ENCODE results near the gene ATP9B. TPM values are rescaled to one million over a fixed set of nuclear protein-coding genes. Genes with fewer than 3 reads are reported as not detected.
A peak's percentile ranks its signal among the peaks of the same experiment; 100 is the strongest.

Gene ATP9B
- total RNA-seq, 2 experiments from 2014 or later: 15.9 to 16.6 TPM

DNA sequence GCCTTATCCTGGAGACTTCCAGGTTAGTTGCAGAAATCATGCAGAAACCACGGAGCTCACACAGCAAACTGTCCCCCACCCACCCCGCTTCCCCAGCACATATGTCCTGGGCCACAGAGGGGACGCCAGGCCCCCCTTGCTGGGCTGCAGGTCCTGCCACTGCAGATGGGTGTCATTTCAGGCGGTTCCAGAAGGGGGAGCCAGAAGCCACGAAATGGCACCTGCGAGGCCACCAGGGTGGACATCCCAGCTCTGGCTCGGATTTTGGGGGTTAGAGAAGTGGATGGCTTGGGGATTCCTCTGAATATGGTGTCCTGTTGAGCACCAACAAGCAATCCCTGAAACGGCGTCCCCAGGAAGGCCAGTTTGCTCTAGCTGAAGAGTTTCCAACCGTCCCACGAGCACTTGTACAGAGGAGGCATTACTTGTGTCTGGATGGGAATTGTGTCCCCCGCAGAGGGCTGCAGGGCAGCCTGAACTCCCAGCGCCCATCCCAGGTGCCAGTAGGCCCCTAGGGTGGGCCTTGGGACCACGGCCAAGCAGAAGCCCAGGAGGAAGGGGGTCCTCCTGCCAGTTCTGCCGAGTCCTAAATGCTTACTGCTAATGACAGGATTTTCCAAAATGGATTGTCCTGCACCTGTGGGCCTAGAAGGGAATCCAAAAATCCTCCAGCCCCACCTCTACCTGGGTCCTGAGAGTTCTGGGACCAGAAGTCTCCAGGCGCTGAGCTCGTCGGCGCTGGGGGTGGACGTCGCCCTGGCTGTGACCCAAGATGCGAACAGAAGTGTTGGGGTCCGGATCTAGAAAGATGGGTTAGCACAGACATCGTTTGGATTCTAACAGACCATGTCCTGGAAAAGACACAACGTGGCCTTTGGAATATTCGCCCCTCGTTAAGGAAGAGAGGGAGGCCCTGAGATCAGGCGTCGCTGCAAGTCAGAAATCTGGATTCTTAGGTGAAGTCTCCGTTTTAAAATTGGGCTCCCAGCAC is 311.9 kb downstream of the ATP9B start:
- peak; percentile 82 for DNase-seq
- peaks cover 1% of the 10 kb centered on the region for H3K36me3 Mint-ChIP-seq
- no peaks in the 10 kb centered on the region for H3K27me3 Mint-ChIP-seq
- intact Hi-C loops (cut with micrococcal nuclease): no loop called here
- peaks cover 15% of the 10 kb centered on the region for H3K4me1 Mint-ChIP-seq (ENCODE audit: low read depth)
- H3K4me3 Mint-ChIP-seq: no peak overlapping the region
- H3K27ac Mint-ChIP-seq: no peak overlapping the region
- CTCF ChIA-PET: interaction anchor here (0.6 to 7.0 kb wide), 21 partner anchors 8 to 322 kb away, joined by 3 to 176 read pairs (median 4); partner anchors contain the start of gene NFATC1
- H3K9me3 Mint-ChIP-seq: no peaks in the 10 kb centered on the region
- POLR2A ChIA-PET: interaction anchor here (1.0 kb wide), 1 partner anchor 143 kb away, joined by 3 read pairs; no protein-coding TSS in a partner anchor

DNA sequence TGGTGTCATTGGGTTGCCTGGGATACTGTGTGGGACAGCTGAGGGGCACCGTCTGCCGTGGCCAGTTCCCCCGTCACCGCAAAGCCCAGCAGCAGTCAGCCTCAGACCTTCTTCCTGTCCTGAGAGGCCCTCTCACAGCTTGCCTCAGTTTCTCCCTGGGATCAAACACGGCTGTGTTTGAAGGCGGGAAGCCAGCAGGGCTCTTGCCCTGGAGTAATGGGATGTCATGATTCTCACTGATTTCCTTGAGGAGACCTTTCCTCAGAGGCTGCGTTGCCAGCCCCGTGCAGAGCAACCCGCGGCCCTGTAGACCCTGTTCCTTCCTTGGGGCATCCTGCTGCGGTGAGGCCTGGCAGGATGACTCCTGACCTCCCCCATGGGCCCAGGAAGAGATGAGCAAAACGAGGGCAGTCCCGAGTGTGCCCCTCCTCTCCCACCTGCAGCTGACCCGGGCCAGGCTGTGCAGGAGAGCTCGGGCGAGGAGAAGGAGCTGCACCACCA is 312.7 kb downstream of the ATP9B start:
- Mint-ChIP-seq H3K4me3 (no peak overlapping the region), H3K27me3 (no peaks in the 10 kb centered on the region), H3K36me3 (peaks cover 1% of the 10 kb centered on the region), H3K27ac (no peak overlapping the region), H3K9me3 (no peaks in the 10 kb centered on the region), H3K4me1 (ENCODE audit: low read depth) (peaks cover 15% of the 10 kb centered on the region)
- POLR2A ChIA-PET: no interaction called here
- CTCF ChIA-PET: interaction anchor here (0.6 to 7.0 kb wide), 7 partner anchors 8 to 321 kb away, joined by 3 to 176 read pairs (median 4); no protein-coding TSS in a partner anchor
- intact Hi-C loops (cut with micrococcal nuclease): no loop called here
- no peak for DNase-seq

DNA sequence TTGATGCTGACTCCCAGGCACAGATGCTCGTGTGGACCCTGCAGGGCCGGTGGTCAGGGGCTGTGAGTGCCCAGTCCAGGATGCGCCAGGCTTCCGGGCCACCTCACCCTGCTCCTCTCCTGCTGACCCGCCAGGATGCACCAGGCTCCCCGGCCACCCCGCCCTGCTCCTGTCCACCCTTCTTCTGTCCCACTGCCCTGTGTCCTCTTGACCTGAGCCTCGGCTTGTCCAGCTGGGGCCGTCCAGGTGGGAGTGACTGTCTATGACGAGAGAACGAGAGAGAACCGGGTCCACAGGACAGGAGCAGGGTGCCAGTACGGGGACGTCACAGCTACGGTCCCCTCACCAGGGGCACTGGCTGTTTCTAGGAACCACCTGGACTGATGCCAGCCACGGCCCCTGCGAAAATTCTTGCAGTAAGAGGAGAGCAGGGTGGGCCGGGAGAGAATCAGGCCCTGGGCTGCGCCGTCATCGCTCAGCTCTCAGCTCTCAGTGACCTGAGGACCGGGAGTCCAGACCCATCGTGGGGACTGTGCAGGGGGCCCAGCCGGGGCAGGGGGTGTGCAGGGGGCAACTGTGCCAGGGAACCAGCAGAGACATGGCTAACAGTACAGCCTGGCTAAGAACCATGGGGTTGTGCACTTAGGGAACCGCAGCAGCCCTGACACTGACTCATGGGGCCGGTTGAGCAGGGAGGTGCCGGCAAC is 313.6 kb downstream of the ATP9B start:
- CTCF ChIA-PET: interaction anchor here (1.2 to 7.0 kb wide), 3 partner anchors 11 to 262 kb away, joined by 4 to 176 read pairs (median 89); no protein-coding TSS in a partner anchor
- no peak overlapping the region for H3K4me3 Mint-ChIP-seq
- H3K27ac Mint-ChIP-seq: no peak overlapping the region

DNA sequence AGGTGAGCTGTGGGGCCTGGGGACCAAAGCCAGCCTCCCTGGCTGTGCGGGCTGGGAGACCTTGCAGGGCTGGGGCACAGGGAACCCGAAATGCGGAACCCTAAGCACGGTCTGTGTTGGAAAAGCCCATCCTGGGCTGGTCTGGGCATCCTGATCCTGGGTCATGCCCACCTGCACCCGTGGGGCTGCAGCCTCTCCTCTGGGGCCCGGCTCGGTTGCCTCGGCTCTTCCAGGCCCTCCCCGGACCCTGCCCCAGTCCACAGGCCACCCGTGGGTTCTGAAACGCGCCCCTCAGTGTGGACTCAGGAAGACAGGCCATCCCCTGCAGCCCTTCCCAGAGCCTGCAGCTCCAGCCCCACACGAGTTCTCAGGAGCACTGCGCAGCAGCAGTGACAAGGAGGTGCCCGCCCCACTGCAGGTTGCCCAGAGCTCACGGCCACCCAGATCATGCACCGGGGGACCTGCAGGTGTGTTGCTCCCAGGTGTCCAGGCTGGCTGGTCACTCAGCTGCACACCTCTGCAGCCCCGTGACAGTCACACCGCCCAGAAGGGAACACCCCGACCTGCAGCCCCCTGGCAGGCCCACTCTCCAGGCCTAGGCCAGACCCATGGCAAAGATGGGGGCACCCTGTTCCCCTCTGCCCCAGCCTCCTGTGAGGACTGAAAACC is 314.3 kb downstream of the ATP9B start:
- ChIA-PET POLR2A (no interaction called here), CTCF (interaction anchor here (6.0 kb wide), 1 partner anchor 261 kb away, joined by 89 read pairs; no protein-coding TSS in a partner anchor)
- intact Hi-C loops (cut with micrococcal nuclease): no loop called here
- H3K4me1 Mint-ChIP-seq (ENCODE audit: low read depth): peaks cover 10% of the 10 kb centered on the region
- no peak for DNase-seq
- H3K36me3 Mint-ChIP-seq: peaks cover 1% of the 10 kb centered on the region
- H3K9me3 Mint-ChIP-seq: no peaks in the 10 kb centered on the region
- no peak overlapping the region for H3K4me3 Mint-ChIP-seq
- H3K27me3 Mint-ChIP-seq: no peaks in the 10 kb centered on the region
- H3K27ac Mint-ChIP-seq: no peak overlapping the region

More for the DNA sequence above, 313.6 kb downstream of the ATP9B start:
- peaks cover 15% of the 10 kb centered on the region for H3K4me1 Mint-ChIP-seq (ENCODE audit: low read depth)
- H3K27me3 Mint-ChIP-seq: no peaks in the 10 kb centered on the region
- no peak for DNase-seq
- H3K36me3 Mint-ChIP-seq: peaks cover 1% of the 10 kb centered on the region
- no peaks in the 10 kb centered on the region for H3K9me3 Mint-ChIP-seq
- intact Hi-C loops (cut with micrococcal nuclease): no loop called here
- POLR2A ChIA-PET: no interaction called here

DNA sequence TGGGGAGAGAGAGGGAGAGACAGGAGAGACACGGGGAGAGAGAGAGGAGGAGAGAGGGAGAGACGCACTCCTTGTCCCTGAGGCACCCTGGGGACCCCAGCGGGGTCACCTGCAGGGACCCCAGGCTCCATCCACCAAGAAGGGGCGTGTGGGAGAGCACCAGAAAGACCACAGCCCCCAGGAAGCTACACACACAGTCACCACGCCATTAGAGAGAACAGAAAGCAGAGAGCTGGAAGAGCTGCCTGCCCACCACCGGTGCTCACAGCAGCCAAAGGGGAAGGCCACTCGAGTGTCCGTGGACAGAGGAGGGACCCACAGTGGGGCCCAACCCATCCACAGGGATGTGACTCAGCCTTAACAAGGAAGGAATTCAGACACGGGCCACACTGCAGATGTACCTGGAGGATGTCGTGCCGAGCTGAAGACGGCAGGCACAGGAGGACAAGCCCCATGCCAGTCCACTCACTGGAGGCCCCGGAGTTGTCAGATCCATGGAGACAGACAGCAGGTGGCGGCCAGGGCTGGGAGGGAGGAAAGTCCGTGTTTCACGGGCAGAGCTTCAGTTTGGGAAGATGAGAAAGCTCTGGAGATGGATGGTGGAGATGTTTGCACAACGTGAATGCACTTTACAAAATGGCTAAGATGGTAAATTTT is 315.1 kb downstream of the ATP9B start:
- Mint-ChIP-seq H3K4me1 (ENCODE audit: low read depth) (peaks cover 3% of the 10 kb centered on the region), H3K36me3 (no peaks in the 10 kb centered on the region), H3K4me3 (no peak overlapping the region), H3K27me3 (peaks cover 3% of the 10 kb centered on the region), H3K27ac (no peak overlapping the region), H3K9me3 (no peaks in the 10 kb centered on the region)
- intact Hi-C loops (cut with micrococcal nuclease): no loop called here
- ChIA-PET POLR2A (no interaction called here), CTCF (interaction anchor here (0.8 to 1.2 kb wide), 2 partner anchors 21 to 146 kb away, joined by 3 read pairs; no protein-coding TSS in a partner anchor)
- DNase-seq: no peak

DNA sequence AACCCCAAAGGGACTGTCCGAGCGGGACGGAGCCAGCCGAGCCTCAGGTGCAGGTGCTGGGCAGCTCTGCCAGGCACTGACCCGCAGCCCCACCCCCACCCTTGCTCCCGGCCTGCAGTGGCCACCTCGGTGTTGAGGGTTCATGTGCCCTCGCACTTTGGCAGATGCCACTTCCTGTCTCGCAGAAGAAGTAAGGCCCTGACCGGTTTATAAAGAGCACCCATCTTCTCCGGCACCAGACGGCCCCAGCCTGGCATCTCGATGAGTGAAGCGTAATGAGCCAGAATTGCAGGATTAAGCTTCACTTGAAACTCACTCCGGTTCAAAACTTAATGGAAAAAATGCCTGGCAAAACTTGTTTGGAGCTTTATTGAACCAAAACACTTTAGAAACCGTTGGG is 315.6 kb downstream of the ATP9B start:
- no peak overlapping the region for H3K27ac Mint-ChIP-seq
- CTCF ChIA-PET: interaction anchor here (0.8 to 1.2 kb wide), 2 partner anchors 20 to 146 kb away, joined by 3 read pairs; no protein-coding TSS in a partner anchor
- H3K4me3 Mint-ChIP-seq: no peak overlapping the region
- POLR2A ChIA-PET: no interaction called here
- peaks cover 4% of the 10 kb centered on the region for H3K27me3 Mint-ChIP-seq
- no peaks in the 10 kb centered on the region for H3K4me1 Mint-ChIP-seq (ENCODE audit: low read depth)
- no peak for DNase-seq
- no peaks in the 10 kb centered on the region for H3K36me3 Mint-ChIP-seq
- no peaks in the 10 kb centered on the region for H3K9me3 Mint-ChIP-seq
- intact Hi-C loops (cut with micrococcal nuclease): no loop called here

DNA sequence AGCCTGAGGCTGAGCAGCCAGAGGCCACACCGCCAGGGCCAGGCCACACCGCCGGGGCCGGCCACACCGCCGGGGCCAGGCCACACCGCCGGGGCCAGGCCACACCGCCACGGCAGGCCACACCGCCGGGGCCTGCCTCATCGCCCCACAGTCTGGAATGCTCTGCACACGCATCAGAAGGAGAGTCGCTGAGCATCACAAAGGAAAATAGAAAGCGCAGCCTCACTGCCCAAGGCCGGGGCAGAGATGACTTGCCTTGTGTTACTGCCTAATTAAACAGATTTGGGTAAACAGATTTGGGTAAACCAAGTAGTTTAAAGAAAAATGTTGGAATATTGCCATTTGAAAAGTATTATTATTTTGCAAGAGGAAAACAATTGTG is 316.1 kb downstream of the ATP9B start:
- CTCF ChIA-PET: interaction anchor here (1.2 kb wide), 1 partner anchor 145 kb away, joined by 3 read pairs; no protein-coding TSS in a partner anchor
- Mint-ChIP-seq H3K4me3 (no peak overlapping the region), H3K9me3 (no peaks in the 10 kb centered on the region), H3K27ac (no peak overlapping the region), H3K27me3 (peaks cover 4% of the 10 kb centered on the region), H3K36me3 (no peaks in the 10 kb centered on the region), H3K4me1 (ENCODE audit: low read depth) (no peaks in the 10 kb centered on the region)
- POLR2A ChIA-PET: no interaction called here
- no peak for DNase-seq
- intact Hi-C loops (cut with micrococcal nuclease): no loop called here

DNA sequence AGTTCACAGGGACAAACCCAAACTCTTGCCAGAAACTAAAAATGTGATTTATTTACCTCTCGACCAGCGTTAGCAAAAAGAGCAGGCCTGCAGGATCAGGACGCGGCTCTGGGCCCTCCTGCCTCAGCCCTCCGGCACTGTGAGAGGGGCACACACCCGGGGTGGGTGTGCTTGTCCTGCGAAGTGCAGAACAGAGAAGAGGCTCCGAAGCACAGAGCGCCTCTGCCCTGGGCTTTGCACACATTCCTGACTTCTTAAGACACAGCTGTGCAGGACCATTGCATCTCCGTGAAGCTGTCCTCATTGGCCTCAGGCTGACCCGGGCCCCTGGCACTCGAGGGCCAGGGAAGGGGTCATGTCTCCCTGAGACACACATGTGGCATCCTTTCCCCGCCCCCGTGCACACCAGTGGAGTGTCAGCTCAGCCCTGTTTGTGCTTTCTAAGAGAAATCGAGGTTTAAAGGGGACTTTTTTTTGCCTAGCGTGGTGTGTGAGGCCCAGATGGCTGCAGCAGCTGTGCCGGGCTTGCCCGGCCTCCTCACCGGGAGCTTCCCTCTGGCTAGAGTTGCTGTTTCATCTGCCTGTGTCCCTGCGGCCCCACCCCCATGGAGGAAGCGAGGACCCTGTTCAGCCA is 316.6 kb downstream of the ATP9B start:
- Mint-ChIP-seq H3K36me3 (no peaks in the 10 kb centered on the region), H3K27ac (no peak overlapping the region), H3K9me3 (no peaks in the 10 kb centered on the region), H3K4me3 (no peak overlapping the region), H3K4me1 (ENCODE audit: low read depth) (no peaks in the 10 kb centered on the region), H3K27me3 (peaks cover 4% of the 10 kb centered on the region)
- intact Hi-C loops (cut with micrococcal nuclease): no loop called here
- POLR2A ChIA-PET: no interaction called here
- no peak for DNase-seq
- CTCF ChIA-PET: no interaction called here

DNA sequence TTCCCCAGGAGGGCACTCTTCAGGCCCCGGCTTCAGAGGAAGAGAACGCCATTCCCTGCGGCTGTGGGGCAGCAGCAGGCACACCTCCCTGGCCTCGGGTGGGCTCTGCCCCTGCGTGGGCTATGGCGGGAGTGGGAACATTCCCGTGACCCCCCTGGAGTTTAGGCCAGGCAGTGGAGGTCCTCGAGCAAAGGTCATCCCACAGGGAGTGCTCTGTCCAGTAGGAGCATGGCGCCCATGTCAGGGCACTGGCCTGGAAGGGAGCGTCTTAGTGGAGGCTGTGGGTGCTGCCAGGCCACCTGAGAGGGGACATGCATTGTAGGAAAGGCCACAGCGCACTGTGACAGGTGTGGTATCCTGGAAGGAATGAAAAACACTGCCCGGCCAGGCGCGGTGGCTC is 317.4 kb downstream of the ATP9B start:
- no peaks in the 10 kb centered on the region for H3K36me3 Mint-ChIP-seq
- H3K27ac Mint-ChIP-seq: no peak overlapping the region
- H3K4me3 Mint-ChIP-seq: no peak overlapping the region
- CTCF ChIA-PET: no interaction called here
- intact Hi-C loops (cut with micrococcal nuclease): no loop called here
- no peaks in the 10 kb centered on the region for H3K9me3 Mint-ChIP-seq
- POLR2A ChIA-PET: no interaction called here
- DNase-seq: no peak
- H3K4me1 Mint-ChIP-seq (ENCODE audit: low read depth): no peaks in the 10 kb centered on the region
- H3K27me3 Mint-ChIP-seq: peaks cover 4% of the 10 kb centered on the region

DNA sequence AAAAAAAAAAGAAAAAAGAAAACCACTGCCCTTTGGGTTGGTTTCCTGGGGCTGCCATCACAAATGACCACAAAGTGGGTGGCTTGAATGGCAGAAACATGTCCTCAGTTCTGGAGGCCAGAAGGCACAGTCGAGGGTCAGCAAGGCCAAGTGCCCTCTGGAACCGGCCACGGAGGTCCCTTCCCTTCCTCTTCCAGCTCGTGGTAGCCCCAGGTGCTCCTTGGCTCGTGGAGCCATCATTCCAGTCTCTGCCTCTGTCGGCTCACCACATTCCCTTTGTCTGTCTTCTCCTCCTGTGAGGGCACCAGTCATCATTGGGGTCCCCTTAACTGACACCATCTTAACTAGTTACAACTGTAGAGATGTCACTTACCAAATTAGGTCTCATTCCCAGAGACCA is 318.0 kb downstream of the ATP9B start:
- no peak for DNase-seq
- intact Hi-C loops (cut with micrococcal nuclease): no loop called here
- H3K4me3 Mint-ChIP-seq: no peak overlapping the region
- peaks cover 4% of the 10 kb centered on the region for H3K27me3 Mint-ChIP-seq
- H3K4me1 Mint-ChIP-seq (ENCODE audit: low read depth): peaks cover under 1% of the 10 kb centered on the region
- ChIA-PET CTCF (interaction anchor here (1.3 to 4.4 kb wide), 2 partner anchors 8 to 12 kb away, joined by 4 to 35 read pairs; no protein-coding TSS in a partner anchor), POLR2A (no interaction called here)
- H3K9me3 Mint-ChIP-seq: no peaks in the 10 kb centered on the region
- H3K27ac Mint-ChIP-seq: no peak overlapping the region
- no peaks in the 10 kb centered on the region for H3K36me3 Mint-ChIP-seq

DNA sequence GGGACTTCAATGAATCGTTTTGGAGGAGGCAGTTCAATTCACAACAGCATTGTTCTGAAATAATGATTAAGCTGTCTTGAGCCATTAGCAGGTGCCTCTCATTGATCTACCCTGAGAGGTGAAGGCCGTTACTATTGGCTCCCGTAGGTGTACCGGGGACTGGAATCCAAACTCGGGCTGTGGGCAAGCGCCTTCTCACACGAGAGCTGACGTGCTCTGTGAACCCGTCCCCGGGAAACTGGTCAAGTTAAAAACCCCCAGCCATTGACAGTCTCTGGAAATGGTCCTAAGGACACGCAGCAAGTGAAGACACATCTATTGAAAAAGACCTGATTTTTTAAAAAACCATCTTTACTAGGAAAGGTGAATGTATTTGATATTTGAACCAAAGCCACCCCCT is 318.4 kb downstream of the ATP9B start:
- no peaks in the 10 kb centered on the region for H3K9me3 Mint-ChIP-seq
- no peak for DNase-seq
- intact Hi-C loops (cut with micrococcal nuclease): no loop called here
- H3K27me3 Mint-ChIP-seq: peaks cover 4% of the 10 kb centered on the region
- ChIA-PET POLR2A (no interaction called here), CTCF (interaction anchor here (1.3 to 4.4 kb wide), 2 partner anchors 8 to 11 kb away, joined by 4 to 35 read pairs; no protein-coding TSS in a partner anchor)
- H3K36me3 Mint-ChIP-seq: no peaks in the 10 kb centered on the region
- no peak overlapping the region for H3K27ac Mint-ChIP-seq
- H3K4me1 Mint-ChIP-seq (ENCODE audit: low read depth): peaks cover 3% of the 10 kb centered on the region
- H3K4me3 Mint-ChIP-seq: no peak overlapping the region
